Right renal cortex interstitium (tissue), 3 donors: ENCODE results near the gene RRP9. TPM values are rescaled to one million over a fixed set of nuclear protein-coding genes. Genes with fewer than 3 reads are reported as not detected.
"Not testable (repeated sequence)": the region's sequence is repeated elsewhere in the genome, so short reads cannot be mapped to it uniquely, and the experiment has no call there.

Source experiments
- DNase-seq, 3 donors: peaks; one replicate each; pipeline ENCODE4 v3.0.0-alpha.2; 2013; ENCODE audit warnings: low read depth in 3 of 3, low spot score in 2 of 3
- polyA plus RNA-seq, 3 donors: library from polyadenylated mRNA; unstranded; fragments of 120-200 nt; gene quantifications; one replicate each; pipeline ENCODE4 v1.2.1, GENCODE V29; 2013; ENCODE audit not compliant: insufficient read length in 3 of 3

Gene RRP9
- polyA plus RNA-seq, 3 donors, result 17.3 to 19.2 (median 17.5) TPM

DNA sequence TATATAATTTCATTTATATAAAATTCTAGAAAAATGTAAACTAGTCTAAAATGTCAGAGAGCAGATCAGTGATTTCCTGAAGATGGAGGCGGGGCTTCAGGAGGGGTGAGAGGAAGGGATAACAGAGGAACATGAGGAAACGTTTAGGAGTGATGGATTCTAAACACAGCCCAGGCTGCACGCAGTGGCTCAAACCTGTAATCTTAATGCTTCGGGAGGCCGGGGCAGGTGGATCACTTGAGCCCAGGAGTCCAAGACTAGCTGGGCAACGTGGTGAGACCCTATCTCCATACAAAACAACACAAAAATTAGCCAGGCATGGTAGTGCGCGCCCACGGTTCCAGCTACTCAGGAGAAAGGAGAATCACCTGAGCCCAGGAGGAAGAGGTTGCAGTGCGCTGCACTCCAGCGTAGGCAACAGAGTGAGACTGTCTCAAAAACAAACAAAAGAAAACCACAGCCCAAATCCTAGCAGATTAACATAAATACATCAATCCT is 20.6 kb downstream of the RRP9 start:
- DNase-seq, result no peak

- DNase-seq, result no peak
These were observed 25.3 kb downstream of the RRP9 start for GRCh38 chr3:51916418-51916817.

- DNase-seq, result no peak
These were observed 33.7 kb downstream of the RRP9 start for GRCh38 chr3:51908026-51908425.

- no peak for DNase-seq
These were observed 37.5 kb downstream of the RRP9 start for GRCh38 chr3:51904034-51904823.

DNA sequence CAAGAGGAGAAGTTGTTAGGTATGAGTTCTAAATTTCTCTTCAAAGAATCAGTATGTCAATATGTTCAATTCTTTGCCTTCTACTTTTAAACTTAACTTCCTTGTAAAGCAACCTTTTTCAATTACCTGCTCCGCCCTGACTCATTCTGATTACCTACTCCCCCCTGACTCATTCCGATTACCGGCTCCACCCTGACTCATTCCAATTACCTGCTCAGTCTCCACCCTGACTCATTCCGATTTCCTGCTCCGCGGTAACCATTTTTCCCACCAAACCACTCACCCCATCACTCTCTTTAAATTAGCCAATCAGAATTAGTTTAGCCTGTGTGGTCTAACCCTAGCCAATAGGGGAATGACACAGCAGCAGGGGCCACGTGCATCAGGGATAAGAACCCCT is 39.3 kb downstream of the RRP9 start:
- not testable (repeated sequence) for DNase-seq

DNA sequence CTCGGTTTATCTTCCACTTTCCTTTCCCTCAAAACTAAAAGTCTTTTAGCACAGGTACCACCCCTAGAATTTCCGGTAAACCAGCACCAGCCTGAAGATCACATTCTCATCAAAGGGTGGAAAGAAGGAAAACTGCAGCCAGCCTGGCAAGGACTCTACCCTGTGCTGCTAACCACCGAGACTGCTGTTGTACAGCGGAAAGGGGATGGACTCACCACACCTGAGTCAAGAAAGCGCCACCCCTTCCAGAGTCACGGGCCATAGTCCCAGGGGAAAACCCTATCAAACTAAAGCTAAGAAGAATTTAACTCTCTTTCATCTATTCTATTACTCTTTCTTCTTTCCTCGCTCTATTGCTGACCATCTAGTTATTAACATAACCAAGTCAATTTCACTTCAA is 41.7 kb downstream of the RRP9 start:
- DNase-seq, result not testable (repeated sequence)

DNA sequence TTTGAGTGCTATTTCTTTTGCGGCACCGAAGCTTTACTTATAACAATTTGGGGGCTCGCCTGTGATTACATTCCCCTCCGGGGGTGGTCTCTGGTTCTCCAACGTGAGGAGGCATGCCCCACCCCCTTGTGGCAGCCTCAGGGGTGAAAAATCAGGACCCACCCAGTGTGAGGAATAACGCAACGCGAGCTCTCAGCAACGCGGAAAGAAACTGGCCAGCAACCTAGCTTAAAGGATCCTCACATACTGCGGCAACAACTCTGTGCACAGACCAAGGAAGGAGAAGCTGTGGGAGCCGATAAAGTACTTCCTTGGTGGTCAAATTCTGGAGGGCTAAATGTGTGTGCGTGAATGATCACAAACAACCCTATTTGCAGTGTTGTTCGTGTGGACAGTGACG is 44.3 kb downstream of the RRP9 start:
- no peak for DNase-seq

GRCh38 chr3:51896607-51897305 is 44.9 kb downstream of the RRP9 start:
- no peak for DNase-seq

- DNase-seq, result no peak
These were observed 46.8 kb downstream of the RRP9 start for GRCh38 chr3:51894939-51895338.

GRCh38 chr3:51894391-51894790 is 47.3 kb downstream of the RRP9 start:
- DNase-seq, result no peak

- no peak for DNase-seq
These were observed 50.3 kb downstream of the RRP9 start for GRCh38 chr3:51891242-51892039.

- no peak for DNase-seq
These were observed 53.1 kb downstream of the RRP9 start for GRCh38 chr3:51888463-51889105.

DNA sequence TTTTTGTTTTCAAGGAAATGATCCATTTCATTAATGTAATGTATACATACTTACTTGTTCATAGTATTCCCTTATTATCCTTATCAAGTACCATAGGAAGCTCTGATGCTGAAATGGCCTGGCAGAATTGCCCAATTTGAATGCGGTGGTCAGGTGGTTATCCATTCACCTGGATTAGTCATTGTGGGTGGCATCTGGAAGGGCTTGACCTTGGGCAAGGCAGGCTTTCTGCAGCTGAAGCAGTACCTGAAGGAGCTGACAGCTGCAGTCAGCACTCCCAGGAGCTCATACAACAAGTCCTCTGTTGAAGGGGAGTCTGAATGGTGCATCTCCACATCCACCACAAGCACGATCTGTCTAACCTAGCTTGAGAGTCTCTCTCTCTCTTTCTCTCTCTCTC is 54.1 kb downstream of the RRP9 start:
- DNase-seq, result no peak

- DNase-seq, result no peak
These were observed 55.3 kb downstream of the RRP9 start for GRCh38 chr3:51886447-51886846.

Other genes with a start within 250 kb of the RRP9 start
- under 1 TPM; 0.43 to 0.69 (median 0.55) TPM for gene GRM2, start 234.8 kb downstream of the RRP9 start, polyA plus RNA-seq
- gene IQCF6, start 162.7 kb downstream of the RRP9 start, polyA plus RNA-seq, result not detected
- gene IQCF2, start 80.3 kb downstream of the RRP9 start, polyA plus RNA-seq, result not detected
- not detected for gene IQCF5, start 66.3 kb downstream of the RRP9 start, polyA plus RNA-seq
- not detected for gene IQCF1, start 38.6 kb downstream of the RRP9 start, polyA plus RNA-seq
- gene PARP3, start 459 bp upstream of the RRP9 start, polyA plus RNA-seq, result 10 to 100 TPM; 15.0 to 16.2 (median 16.2) TPM
- under 1 TPM; 0.36 to 0.49 (median 0.37) TPM for gene GPR62, start 13.5 kb upstream of the RRP9 start, polyA plus RNA-seq
- gene PCBP4, start 25.6 kb upstream of the RRP9 start, polyA plus RNA-seq, result 10 to 100 TPM; 47.8 to 51.4 (median 49.5) TPM
- 10 to 100 TPM; 76.7 to 82.8 (median 80.5) TPM for gene ABHD14B, start 32.1 kb upstream of the RRP9 start, polyA plus RNA-seq
- 10 to 100 TPM; 21.0 to 26.1 (median 26.0) TPM for gene ABHD14A, start 33.2 kb upstream of the RRP9 start, polyA plus RNA-seq
- 100 to 1,000 TPM in 2 of 3 donors, 10 to 100 TPM in 1; 87.7 to 123 (median 108) TPM for gene ACY1, start 41.6 kb upstream of the RRP9 start, polyA plus RNA-seq
- gene RPL29, start 54.0 kb upstream of the RRP9 start, polyA plus RNA-seq, result 1,000 to 10,000 TPM; 1,608 to 1,744 (median 1,623) TPM
- gene DUSP7, start 114.7 kb upstream of the RRP9 start, polyA plus RNA-seq, result 10 to 100 TPM; 15.2 to 18.1 (median 15.7) TPM
- 1 to 10 TPM; 7.0 to 8.2 (median 8.1) TPM for gene POC1A, start 212.5 kb upstream of the RRP9 start, polyA plus RNA-seq